CD14-positive monocyte (primary cell): ENCODE measurements around the gene ALLC. TPM values are rescaled to one million over a fixed set of nuclear protein-coding genes. Genes with fewer than 3 reads are reported as not detected.
A peak's percentile ranks its signal among the peaks of the same experiment; 100 is the strongest.

Experiments used
- DNase-seq, 3 donors: peaks; one replicate each; pipeline ENCODE4 v3.0.0-alpha.2; 2011 to 2022
- H2AFZ ChIP-seq: 2 replicates; pipeline ENCODE4 v1.6.0; 2012; ENCODE audit warnings: mild to moderate bottlenecking, low read depth, low read length, inconsistent platforms; ENCODE audit not compliant: insufficient read depth, poor library complexity, severe bottlenecking
- H3K27ac ChIP-seq, 2 donors: 1 replicate in 1 of 2; 2 replicates in 1 of 2; pipeline ENCODE4 v1.5.1; 2012 to 2013; ENCODE audit warnings: low read length in 2 of 2, control low read depth in 1 of 2, inconsistent platforms in 1 of 2, low read depth in 1 of 2, mild to moderate bottlenecking in 1 of 2
- H3K27me3 ChIP-seq, 2 donors: one replicate each; pipeline versions ENCODE4 v1.6.0 to v1.6.1; 2011 to 2013; ENCODE audit warnings: low read length in 2 of 2; ENCODE audit not compliant: control insufficient read depth in 2 of 2, insufficient read depth in 2 of 2
- H3K36me3 ChIP-seq, 2 donors: replicated peaks in 1 of 2; 1 replicate in 1 of 2; 2 replicates in 1 of 2; pipeline versions ENCODE4 v1.5.1 to v1.6.1; 2012 to 2013; ENCODE audit warnings: low read length in 2 of 2, control low read depth in 1 of 2, inconsistent platforms in 1 of 2, mild to moderate bottlenecking in 1 of 2; ENCODE audit not compliant: insufficient read depth in 2 of 2, control insufficient read depth in 1 of 2
- H3K4me1 ChIP-seq, 2 donors: 1 replicate in 1 of 2; 2 replicates in 1 of 2; pipeline versions ENCODE4 v1.5.1 to v1.6.1; 2012 to 2013; ENCODE audit warnings: low read length in 2 of 2, control low read depth in 1 of 2, inconsistent platforms in 1 of 2, mild to moderate bottlenecking in 1 of 2, moderate library complexity in 1 of 2; ENCODE audit not compliant: insufficient read depth in 2 of 2, control insufficient read depth in 1 of 2
- H3K4me2 ChIP-seq: replicated peaks from 2 replicates; pipeline ENCODE3; 2012; ENCODE audit warnings: low read length, moderate library complexity, mild to moderate bottlenecking; ENCODE audit not compliant: poor library complexity, severe bottlenecking; ENCODE audit errors: extremely low read depth
- H3K4me3 ChIP-seq, 3 experiments: fragments of 200-600 bp in 1 of 3; sonication (generic) in 1 of 3; replicated peaks in 1 of 3; 1 replicate in 2 of 3; 2 replicates in 1 of 3; pipeline ENCODE4 v1.5.1; 2011 to 2013; ENCODE audit warnings: low read length in 3 of 3, mild to moderate bottlenecking in 3 of 3, control low read depth in 2 of 3, low read depth in 2 of 3, inconsistent platforms in 1 of 3, moderate library complexity in 1 of 3
- H3K79me2 ChIP-seq: 2 replicates; pipeline ENCODE4 v1.6.0; 2012; ENCODE audit warnings: mild to moderate bottlenecking, control low read depth, inconsistent platforms, low read length, moderate library complexity; ENCODE audit not compliant: insufficient read depth
- H3K9ac ChIP-seq: 2 replicates; pipeline ENCODE4 v1.6.0; 2017; ENCODE audit warnings: low read length, mild to moderate bottlenecking; ENCODE audit not compliant: insufficient read depth, poor library complexity, severe bottlenecking
- H3K9me3 ChIP-seq, 2 donors: replicated peaks in 1 of 2; 1 replicate in 1 of 2; 2 replicates in 1 of 2; pipeline versions ENCODE4 v1.5.1 to v1.6.1; 2012 to 2013; ENCODE audit warnings: low read length in 2 of 2, control low read depth in 1 of 2; ENCODE audit not compliant: control insufficient read depth in 1 of 2, insufficient read depth in 1 of 2
- H4K20me1 ChIP-seq: 2 replicates; pipeline ENCODE4 v1.6.0; 2012; ENCODE audit warnings: mild to moderate bottlenecking, low read length, control low read depth, moderate library complexity; ENCODE audit not compliant: insufficient read depth
- H3K27ac Mint-ChIP-seq, 7 donors: one replicate each; pipeline ENCODE4 v1.8.0; 2020; ENCODE audit warnings: mild to moderate bottlenecking in 7 of 7, mixed read lengths in 7 of 7, moderate library complexity in 6 of 7, inconsistent platforms in 2 of 7
- H3K27me3 Mint-ChIP-seq, 3 donors: one replicate each; pipeline ENCODE4 v1.8.0; 2021 to 2022; ENCODE audit warnings: low read depth in 3 of 3, mild to moderate bottlenecking in 3 of 3, mixed read lengths in 3 of 3, moderate library complexity in 3 of 3, inconsistent platforms in 1 of 3
- H3K36me3 Mint-ChIP-seq, 2 donors: one replicate each; pipeline ENCODE4 v1.8.0; 2020; ENCODE audit warnings: mixed read lengths in 2 of 2, inconsistent platforms in 1 of 2, mild to moderate bottlenecking in 1 of 2
- H3K4me1 Mint-ChIP-seq: one replicate; pipeline ENCODE4 v1.8.0; 2020; ENCODE audit warnings: mild to moderate bottlenecking, mixed read lengths
- H3K4me3 Mint-ChIP-seq, 2 donors: one replicate each; pipeline ENCODE4 v1.8.0; 2020; ENCODE audit warnings: mild to moderate bottlenecking in 2 of 2, mixed read lengths in 2 of 2, moderate library complexity in 1 of 2
- H3K9me3 Mint-ChIP-seq, 7 donors: one replicate each; pipeline ENCODE4 v1.8.0; 2020 to 2022; ENCODE audit warnings: mixed read lengths in 7 of 7, mild to moderate bottlenecking in 6 of 7, moderate library complexity in 6 of 7, inconsistent platforms in 2 of 7
- CTCF ChIP-seq: fragments of 200-600 bp; IDR thresholded peaks from one replicate; pipeline ENCODE4 v1.8.0; 2022; ENCODE audit warnings: antibody characterized with exemption, mild to moderate bottlenecking
- WGBS: methylation state at CpG from one replicate; pipeline ENCODE4 v1.1.5; 2013; ENCODE audit warnings: missing lambda C conversion rate; ENCODE audit not compliant: insufficient coverage; 5-methylcytosine and 5-hydroxymethylcytosine counted together
- intact Hi-C, 2 donors: fragments of 100-400 bp; cut with micrococcal nuclease; formaldehyde crosslinking; loops; one replicate each; pipeline versions ENCODE4 v1.15.0 to v1.15.1; 2023
- polyA plus RNA-seq, 3 donors: library from polyadenylated mRNA; depleted of rRNA in 1 of 3; unstranded in 2 of 3; stranded (reverse) in 1 of 3; fragments of 300-500 nt in 2 of 3; fragments of >200 nt in 1 of 3; fragmentation: Illumina TruSeq in 2 of 3; gene quantifications; 1 replicate in 2 of 3; 2 replicates in 1 of 3; pipeline ENCODE4 v1.2.3, GENCODE V29; 2012 to 2021

Gene ALLC
- polyA plus RNA-seq, 3 donors = not detected

DNA sequence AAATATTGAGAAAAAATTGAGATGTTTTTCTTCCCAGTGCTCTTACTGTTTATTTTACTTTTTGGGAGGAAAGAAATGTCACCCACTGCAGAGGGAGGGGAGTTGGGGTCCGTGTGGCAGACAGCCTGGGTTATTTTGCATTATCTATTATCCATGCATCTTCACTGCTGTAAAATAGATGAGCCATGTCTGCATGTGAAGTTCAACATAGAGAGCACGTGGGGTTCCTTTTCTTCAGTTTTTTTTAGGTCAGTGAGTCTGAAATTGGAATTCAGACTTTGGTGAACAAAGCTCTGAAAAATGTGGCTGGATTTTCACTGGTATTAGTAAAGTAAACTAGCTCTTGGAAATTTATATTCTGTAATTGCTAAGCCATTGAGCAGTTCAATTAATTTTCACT lies 47.8 kb downstream of the ALLC start:
- Histone ChIP-seq H3K4me3 (no peak overlapping the region), H3K36me3 (no peaks in the 10 kb centered on the region), H3K9ac (no peak overlapping the region), H3K4me2 (no peak overlapping the region), H3K4me1 (no peaks in the 10 kb centered on the region), H4K20me1 (no peaks in the 10 kb centered on the region), H3K9me3 (peaks cover 0 to 5% of the 10 kb centered on the region in 2 donors), H3K27ac (no peak overlapping the region), H3K27me3 (peaks cover 9 to 18% of the 10 kb centered on the region in 2 donors), H3K79me2 (no peaks in the 10 kb centered on the region), H2AFZ (no peak overlapping the region)
- no peak for TF ChIP-seq CTCF
- Mint-ChIP-seq H3K9me3 (peaks cover 0 to 11% (median 4%) of the 10 kb centered on the region in 7 donors), H3K4me3 (no peak overlapping the region), H3K36me3 (peaks cover 0 to 2% of the 10 kb centered on the region in 2 donors), H3K4me1 (no peaks in the 10 kb centered on the region), H3K27ac (no peak overlapping the region), H3K27me3 (peaks cover 25 to 36% (median 26%) of the 10 kb centered on the region in 3 donors)
- intact Hi-C loops = no loop called here
- WGBS = no CpG with 5 or more reads among the region's 2 CpGs
- DNase-seq = no peak

DNA sequence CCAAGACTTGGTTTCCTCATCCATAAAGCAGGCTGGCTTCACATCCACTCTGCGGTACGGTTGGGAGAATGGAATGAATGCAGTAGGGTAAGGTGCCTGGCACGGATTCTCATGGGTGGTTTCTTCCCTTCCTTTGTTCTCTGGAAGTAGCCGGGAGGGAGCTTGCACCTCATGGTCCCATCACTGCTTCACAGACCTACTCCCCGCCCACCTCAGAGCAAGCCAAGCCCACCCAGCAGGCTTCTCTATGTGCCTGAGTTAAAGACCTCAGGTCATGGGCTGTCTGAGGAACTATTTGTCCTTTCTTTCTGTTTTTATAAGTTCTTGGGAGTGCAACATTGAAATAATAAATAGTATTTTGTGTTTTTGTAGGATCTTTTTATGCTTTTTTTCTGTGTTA lies 48.9 kb downstream of the ALLC start:
- Mint-ChIP-seq H3K27me3 (peaks cover 22 to 33% (median 26%) of the 10 kb centered on the region in 3 donors), H3K27ac (peak overlapping the region in 1 of 7 donors; percentile 61), H3K4me3 (no peak overlapping the region), H3K9me3 (peaks cover 0 to 11% (median 4%) of the 10 kb centered on the region in 7 donors), H3K36me3 (peaks cover 0 to 2% of the 10 kb centered on the region in 2 donors), H3K4me1 (no peaks in the 10 kb centered on the region)
- Histone ChIP-seq H3K4me2 (no peak overlapping the region), H3K4me3 (no peak overlapping the region), H2AFZ (no peak overlapping the region), H3K9me3 (peaks cover 0 to 5% of the 10 kb centered on the region in 2 donors), H3K27me3 (peaks cover 5 to 18% of the 10 kb centered on the region in 2 donors), H3K27ac (no peak overlapping the region), H3K4me1 (no peaks in the 10 kb centered on the region), H3K79me2 (no peaks in the 10 kb centered on the region), H3K9ac (no peak overlapping the region), H3K36me3 (no peaks in the 10 kb centered on the region), H4K20me1 (no peaks in the 10 kb centered on the region)
- TF ChIP-seq CTCF = no peak
- intact Hi-C loops = no loop called here
- no peak for DNase-seq
- WGBS = 100% methylated on average over 2 of the region's 5 CpGs
